GM23338 (cell line): Measurements from ENCODE around the gene LUC7L. TPM values are rescaled to one million over a fixed set of nuclear protein-coding genes. Genes with fewer than 3 reads are reported as not detected.

Experiments
- ATAC-seq: fragments of 200-7000 bp; cut with Tn5 transposase; 3 replicates; pipeline ENCODE4 v1.9.1; 2020
- DNase-seq: peaks from one replicate; pipeline ENCODE4 v3.0.0-alpha.2; 2015; ENCODE audit warnings: low spot score
- H2AFZ ChIP-seq: fragments of 200-600 bp; sonication (generic); 2 replicates; pipeline ENCODE4 v1.8.0; 2016; ENCODE audit warnings: antibody characterized with exemption, mild to moderate bottlenecking, moderate library complexity
- H3F3A ChIP-seq: fragments of 200-600 bp; sonication (generic); replicated peaks from 2 replicates; pipeline ENCODE4 v1.8.0; 2017; ENCODE audit warnings: antibody characterized with exemption, mixed run types, low read depth
- H3K27ac ChIP-seq: fragments of 200-600 bp; sonication (generic); 2 replicates; pipeline ENCODE4 v1.6.1; 2016; ENCODE audit warnings: low read depth
- H3K27me3 ChIP-seq: fragments of 200-600 bp; sonication (generic); 2 replicates; pipeline ENCODE4 v1.8.0; 2016; ENCODE audit warnings: mild to moderate bottlenecking, mixed run types, moderate library complexity; ENCODE audit not compliant: insufficient read depth
- H3K36me3 ChIP-seq: fragments of 200-600 bp; sonication (generic); 2 replicates; pipeline ENCODE4 v1.8.0; 2016; ENCODE audit warnings: mild to moderate bottlenecking; ENCODE audit not compliant: insufficient read depth
- H3K4me1 ChIP-seq: fragments of 200-600 bp; sonication (generic); 2 replicates; pipeline ENCODE4 v1.8.0; 2016; ENCODE audit warnings: mild to moderate bottlenecking, moderate library complexity; ENCODE audit not compliant: insufficient read depth
- H3K4me2 ChIP-seq: fragments of 200-600 bp; sonication (generic); 2 replicates; pipeline ENCODE4 v1.7.1; 2017; ENCODE audit warnings: mixed run types
- H3K4me3 ChIP-seq: fragments of 200-600 bp; sonication (generic); 2 replicates; pipeline ENCODE4 v1.6.1; 2016; ENCODE audit warnings: mixed run types
- H3K79me2 ChIP-seq: fragments of 200-600 bp; sonication (generic); replicated peaks from 2 replicates; pipeline ENCODE4 v1.8.0; 2017; ENCODE audit warnings: mild to moderate bottlenecking; ENCODE audit not compliant: insufficient read depth
- H3K9me2 ChIP-seq: fragments of 200-600 bp; sonication (generic); 2 replicates; pipeline ENCODE4 v1.8.0; 2017; ENCODE audit not compliant: insufficient read depth
- H4K20me1 ChIP-seq: fragments of 200-600 bp; sonication (generic); replicated peaks from 2 replicates; pipeline ENCODE4 v1.8.0; 2017; ENCODE audit warnings: mild to moderate bottlenecking; ENCODE audit not compliant: insufficient read depth
- H3K27ac Mint-ChIP-seq: 2 replicates; pipeline ENCODE4 v1.8.0; 2020; ENCODE audit warnings: inconsistent platforms, mild to moderate bottlenecking, moderate library complexity, mixed read lengths
- H3K27me3 Mint-ChIP-seq: 3 replicates; pipeline ENCODE4 v1.8.0; 2022; ENCODE audit warnings: low read depth, mild to moderate bottlenecking, moderate library complexity, mixed read lengths, inconsistent platforms; ENCODE audit not compliant: insufficient read depth, poor library complexity
- H3K36me3 Mint-ChIP-seq: 3 replicates; pipeline ENCODE4 v1.8.0; 2021; ENCODE audit warnings: low read depth, mild to moderate bottlenecking, inconsistent platforms, moderate library complexity, mixed read lengths
- H3K4me1 Mint-ChIP-seq: 3 replicates; pipeline ENCODE4 v1.8.0; 2020; ENCODE audit warnings: mild to moderate bottlenecking, inconsistent platforms, mixed read lengths
- H3K4me3 Mint-ChIP-seq: 3 replicates; pipeline ENCODE4 v1.8.0; 2021; ENCODE audit warnings: moderate library complexity, mild to moderate bottlenecking, inconsistent platforms, mixed read lengths
- H3K9me3 Mint-ChIP-seq: 3 replicates; pipeline ENCODE4 v1.8.0; 2020; ENCODE audit warnings: moderate library complexity, mild to moderate bottlenecking, inconsistent platforms, mixed read lengths
- CREB1 ChIP-seq: fragments of 250-450 bp; sonication (Bioruptor Pico); IDR thresholded peaks from 2 replicates; pipeline ENCODE4 v1.5.0; 2020; ENCODE audit warnings: low read depth, mild to moderate bottlenecking, moderate library complexity
- CTCF ChIP-seq, 2 experiments: fragments of 200-600 bp in 1 of 2; sonication (generic) in 1 of 2; conservative IDR thresholded peaks; 2 replicates each; pipeline versions ENCODE4 v1.5.1 to v1.6.1; 2016 to 2017; ENCODE audit warnings: antibody characterized with exemption in 2 of 2, low read depth in 2 of 2, mild to moderate bottlenecking in 2 of 2, moderate library complexity in 1 of 2
- ETS1 ChIP-seq: IDR thresholded peaks from 2 replicates; pipeline ENCODE4 v1.6.1; 2016; ENCODE audit warnings: antibody characterized with exemption
- EZH2 ChIP-seq: fragments of 200-600 bp; sonication (generic); IDR thresholded peaks from one replicate; pipeline ENCODE4 v1.8.0; 2017; ENCODE audit warnings: antibody characterized with exemption, mild to moderate bottlenecking, low read depth; ENCODE audit not compliant: unreplicated experiment
- EZH2phosphoT487 ChIP-seq: fragments of 200-600 bp; sonication (generic); IDR thresholded peaks from one replicate; pipeline ENCODE4 v1.8.1; 2018; ENCODE audit warnings: antibody characterized with exemption; ENCODE audit not compliant: unreplicated experiment
- JUNB ChIP-seq: IDR thresholded peaks from one replicate; pipeline ENCODE4 v1.6.1; 2016; ENCODE audit warnings: antibody characterized with exemption; ENCODE audit not compliant: unreplicated experiment
- NANOG ChIP-seq: IDR thresholded peaks from 2 replicates; pipeline ENCODE4 v1.6.1; 2016; ENCODE audit warnings: antibody characterized with exemption, borderline replicate concordance
- REST ChIP-seq: IDR thresholded peaks from one replicate; pipeline ENCODE4 v1.6.1; 2018; ENCODE audit warnings: antibody characterized with exemption; ENCODE audit not compliant: unreplicated experiment
- ZNF114 ChIP-seq: fragments of 250-450 bp; sonication (Bioruptor Pico); IDR thresholded peaks from 2 replicates; pipeline ENCODE4 v1.5.0; 2020; ENCODE audit warnings: mild to moderate bottlenecking, moderate library complexity
- ZNF331 ChIP-seq: fragments of 250-450 bp; sonication (Bioruptor Pico); IDR thresholded peaks from 2 replicates; pipeline ENCODE4 v1.5.0; 2020; ENCODE audit warnings: low read depth, mild to moderate bottlenecking, moderate library complexity
- polyA plus RNA-seq: library from polyadenylated mRNA; unstranded; fragments of >200 nt; fragmentation: Nextera tagmentation; extraction: Ambion mirVana; gene quantifications from 2 replicates; pipeline ENCODE4 v1.2.1, GENCODE V29; 2016
- total RNA-seq: library from RNA; depleted of rRNA; stranded (reverse); fragments of >200 nt; shearing (Covaris generic); gene quantifications from 2 replicates; pipeline ENCODE4 v1.2.3, GENCODE V29; 2014

Gene LUC7L
- total and polyA plus RNA-seq, 2 experiments from 2014 or later, result 114 to 151 TPM

- peak within 1 kb of the TSS; percentile 67 for H3K4me3 Mint-ChIP-seq
- peak; percentile 15 for ATAC-seq
- no peak for TF ChIP-seq REST
- peak; percentile 85 for TF ChIP-seq EZH2
- peak; percentile 93 for TF ChIP-seq EZH2phosphoT487
- no peak within 1 kb of the TSS for H3K27ac Mint-ChIP-seq
- no peaks in the 10 kb centered on the region for H3K9me2 ChIP-seq
- no peaks in the 10 kb centered on the region; the same call in 1 of the 2 replicates for H4K20me1 ChIP-seq
- no peaks in the 10 kb centered on the region for H3K36me3 ChIP-seq
- peaks cover 39% of the 10 kb centered on the region for H3K4me1 ChIP-seq
- H3K27me3 ChIP-seq, result peaks cover 75% of the 10 kb centered on the region
- H2AFZ ChIP-seq, result peak within 1 kb of the TSS; percentile 94
- no peak within 1 kb of the TSS for H3K27ac ChIP-seq
- H3K79me2 ChIP-seq, result no peaks in the 10 kb centered on the region
- H3F3A ChIP-seq, result peaks cover 9% of the 10 kb centered on the region
- H3K27me3 Mint-ChIP-seq, result peaks cover 60% of the 10 kb centered on the region
- peak; percentile 40 for DNase-seq
- H3K4me2 ChIP-seq, result peak within 1 kb of the TSS; percentile 88
- peak within 1 kb of the TSS; percentile 64 for H3K4me3 ChIP-seq
- H3K36me3 Mint-ChIP-seq, result no peaks in the 10 kb centered on the region
- peaks cover 34% of the 10 kb centered on the region for H3K4me1 Mint-ChIP-seq
- H3K9me3 Mint-ChIP-seq, result no peaks in the 10 kb centered on the region
Observed at GRCh38 chr16:165539-166374, 63.5 kb downstream of the LUC7L start, which contains the start of gene HBM. Gene HBM (plus strand): TSS chr16:165978. CDS start chr16:165998, 20 bp downstream.

- Histone ChIP-seq H3K27ac (no peak overlapping the region), H3K27me3 (peaks cover 67% of the 10 kb centered on the region), H3K36me3 (no peaks in the 10 kb centered on the region), H3K4me1 (peaks cover 34% of the 10 kb centered on the region; the same call in 1 of the 2 replicates), H3K79me2 (no peaks in the 10 kb centered on the region), H2AFZ (peak overlapping the region; percentile 94), H3K9me2 (no peaks in the 10 kb centered on the region), H3F3A (peaks cover 9% of the 10 kb centered on the region), H4K20me1 (no peaks in the 10 kb centered on the region; the same call in 1 of the 2 replicates), H3K4me2 (peak overlapping the region; percentile 88), H3K4me3 (peak overlapping the region; percentile 64)
- no peak for TF ChIP-seq ZNF114
- TF ChIP-seq ZNF331 (CRISPR knock-in tag), result no peak
- peak; percentile 54 for TF ChIP-seq EZH2phosphoT487
- no peak for TF ChIP-seq REST
- no peak for TF ChIP-seq NANOG
- peak; percentile 79 for TF ChIP-seq EZH2
- no peak for TF ChIP-seq JUNB
- TF ChIP-seq CTCF (conservative IDR thresholded peaks at IDR 0.05; ENCODE audit: low read depth in 2 of 2), result no peak
- no peak for TF ChIP-seq ETS1
- TF ChIP-seq CREB1 (CRISPR knock-in tag), result no peak
- no peak overlapping the region for H3K27ac Mint-ChIP-seq
- peaks cover 53% of the 10 kb centered on the region for H3K27me3 Mint-ChIP-seq
- no peaks in the 10 kb centered on the region for H3K9me3 Mint-ChIP-seq
- H3K36me3 Mint-ChIP-seq, result no peaks in the 10 kb centered on the region
- H3K4me3 Mint-ChIP-seq, result peak overlapping the region; percentile 67
- H3K4me1 Mint-ChIP-seq, result peaks cover 29% of the 10 kb centered on the region
- peak; percentile 58 for DNase-seq
- peak; percentile 17 for ATAC-seq
Observed at GRCh38 chr16:164827-165538, 64.3 kb downstream of the LUC7L start.
